ENCODE data around the gene USP47.

USP47 gene

GRCh38 chr11:11946878-11947277 is 105.1 kb downstream of the USP47 start:
- TF ChIP-seq POLR2A (IDR thresholded peaks at IDR 0.05; ENCODE audit: extremely low read depth, insufficient read length), result no peak
- TF ChIP-seq MYC (IDR thresholded peaks at IDR 0.05; ENCODE audit: low read depth, low read length), result no peak
- TF ChIP-seq CTCF (IDR thresholded peaks at IDR 0.05; ENCODE audit: low read depth, low read length), result no peak
- TF ChIP-seq MAX (IDR thresholded peaks at IDR 0.05; ENCODE audit: low read depth, low read length), result no peak
- H3K4me3 ChIP-seq (ENCODE audit: low read depth, low read length), result no peak overlapping the region
- no peak for DNase-seq (ENCODE audit: low read depth)

GRCh38 chr11:11947825-11948224 is 106.1 kb downstream of the USP47 start:
- TF ChIP-seq MYC (IDR thresholded peaks at IDR 0.05; ENCODE audit: low read depth, low read length) (no peak), POLR2A (IDR thresholded peaks at IDR 0.05; ENCODE audit: extremely low read depth, insufficient read length) (no peak), MAX (IDR thresholded peaks at IDR 0.05; ENCODE audit: low read depth, low read length) (no peak), CTCF (IDR thresholded peaks at IDR 0.05; ENCODE audit: low read depth, low read length) (no peak)
- DNase-seq (ENCODE audit: low read depth), result no peak
- H3K4me3 ChIP-seq (ENCODE audit: low read depth, low read length), result no peak overlapping the region

GRCh38 chr11:11948242-11948947 is 106.6 kb downstream of the USP47 start:
- TF ChIP-seq POLR2A (IDR thresholded peaks at IDR 0.05; ENCODE audit: extremely low read depth, insufficient read length) (no peak), MYC (IDR thresholded peaks at IDR 0.05; ENCODE audit: low read depth, low read length) (no peak), MAX (IDR thresholded peaks at IDR 0.05; ENCODE audit: low read depth, low read length) (no peak), CTCF (IDR thresholded peaks at IDR 0.05; ENCODE audit: low read depth, low read length) (no peak)
- no peak overlapping the region for H3K4me3 ChIP-seq (ENCODE audit: low read depth, low read length)
- DNase-seq (ENCODE audit: low read depth), result no peak

GRCh38 chr11:11949482-11949881 is 107.7 kb downstream of the USP47 start:
- TF ChIP-seq CTCF (IDR thresholded peaks at IDR 0.05; ENCODE audit: low read depth, low read length) (no peak), MAX (IDR thresholded peaks at IDR 0.05; ENCODE audit: low read depth, low read length) (no peak), POLR2A (IDR thresholded peaks at IDR 0.05; ENCODE audit: extremely low read depth, insufficient read length) (no peak), MYC (IDR thresholded peaks at IDR 0.05; ENCODE audit: low read depth, low read length) (no peak)
- DNase-seq (ENCODE audit: low read depth), result no peak
- H3K4me3 ChIP-seq (ENCODE audit: low read depth, low read length), result no peak overlapping the region

GRCh38 chr11:11952036-11952435 is 110.3 kb downstream of the USP47 start:
- no peak overlapping the region for H3K4me3 ChIP-seq (ENCODE audit: low read depth, low read length)
- DNase-seq (ENCODE audit: low read depth), result no peak
- TF ChIP-seq POLR2A (IDR thresholded peaks at IDR 0.05; ENCODE audit: extremely low read depth, insufficient read length) (no peak), MAX (IDR thresholded peaks at IDR 0.05; ENCODE audit: low read depth, low read length) (no peak), MYC (IDR thresholded peaks at IDR 0.05; ENCODE audit: low read depth, low read length) (no peak), CTCF (IDR thresholded peaks at IDR 0.05; ENCODE audit: low read depth, low read length) (no peak)
